ENCODE results near the gene DLGAP4. TPM values are rescaled to one million over a fixed set of nuclear protein-coding genes. Genes with fewer than 3 reads are reported as not detected.

The DLGAP4 gene
- total RNA-seq, 5 donors from 2014 or later (not counting 1 experiment from before 2014, with no cell fraction given): 36.4 to 54.4 (median 43.9) TPM

DNA sequence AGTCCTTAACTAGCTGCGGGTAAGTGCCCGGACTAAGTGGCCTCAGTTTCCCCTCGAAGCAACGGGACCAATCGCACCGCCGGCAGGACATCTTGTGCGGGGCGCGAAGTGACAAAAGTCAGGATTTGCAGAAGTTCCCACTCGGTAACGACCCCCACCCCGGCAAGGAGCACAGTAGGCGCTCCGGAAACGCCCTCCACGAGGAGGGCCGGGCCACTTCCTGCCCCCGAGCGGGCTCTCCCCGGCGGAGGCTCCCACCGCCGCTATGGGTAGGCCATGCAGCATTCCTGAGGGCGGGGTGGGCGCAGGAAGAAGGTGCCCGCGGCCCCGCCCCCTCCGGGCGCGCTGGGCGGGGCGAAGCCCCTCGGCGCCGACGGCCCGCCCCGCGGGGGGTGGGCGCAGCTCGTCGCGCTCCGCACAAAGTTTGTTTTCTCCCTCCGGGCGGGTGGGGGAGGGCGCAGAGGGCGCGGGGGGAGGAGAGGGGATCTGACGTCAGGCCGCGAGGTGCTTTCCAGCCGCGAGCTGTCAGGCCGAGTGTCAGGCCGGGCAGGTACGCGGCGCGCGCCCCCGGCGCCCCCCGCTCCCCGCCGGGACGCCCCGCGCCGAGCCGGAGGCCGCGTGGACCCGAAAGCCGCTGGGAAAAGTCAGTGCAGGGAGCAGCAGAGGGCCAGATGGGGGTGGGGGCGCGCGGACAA is 267.1 kb downstream of the DLGAP4 start, which contains the start of gene TGIF2:
Gene TGIF2 (plus strand): TSS at position 495 of the 695 bp plus-strand sequence. CDS start 5,178 bp downstream, outside the sequence.
- CTCF ChIA-PET: interaction anchor here in 1 of 2 donors (0.5 to 1.6 kb wide), 8 partner anchors 11 to 71 kb away, joined by 3 to 9 read pairs (median 4); partner anchors contain the start of gene RAB5IF
- H3K27me3 Mint-ChIP-seq: no peaks in the 10 kb centered on the region
- WGBS (ENCODE audit: insufficient coverage): 1% methylated on average over 66 of the region's 80 CpGs

DNA sequence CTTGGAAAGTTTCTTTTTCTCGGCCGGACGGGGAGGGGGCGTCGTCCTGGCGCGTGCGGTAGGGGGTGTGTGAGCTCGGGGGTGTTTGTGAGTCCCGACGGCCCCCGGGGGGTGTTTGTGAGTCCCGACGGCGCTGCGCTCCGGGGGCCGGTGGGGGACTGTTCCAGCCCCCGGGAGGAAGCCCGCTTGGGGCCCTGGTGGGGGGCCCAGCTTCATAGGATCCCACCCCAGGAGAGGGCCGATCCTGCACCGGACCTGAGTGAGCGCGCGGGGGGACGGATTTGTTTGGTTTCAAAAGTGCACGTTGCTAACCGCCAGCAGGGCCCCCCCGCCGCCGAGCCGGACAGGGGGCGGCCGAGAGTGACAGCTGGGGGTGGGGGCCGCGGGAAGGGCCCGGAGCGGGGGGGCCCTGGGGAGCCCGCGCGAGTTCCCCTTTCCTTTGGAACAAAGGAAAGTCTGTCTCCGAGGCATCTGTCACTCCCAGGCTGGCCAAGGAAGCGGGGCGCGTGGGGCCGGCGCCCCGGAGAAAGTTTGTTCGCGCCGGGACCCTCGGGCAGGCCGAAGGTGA is 267.7 kb downstream of the DLGAP4 start:
- peak overlapping the region; percentile 16 to 61 for H3K27ac Mint-ChIP-seq
- no peaks in the 10 kb centered on the region for H3K27me3 Mint-ChIP-seq
- H3K4me1 Mint-ChIP-seq: peaks cover 35 to 41% (median 38%) of the 10 kb centered on the region in 3 donors
- Histone ChIP-seq H3K4me3 (ENCODE audit: control insufficient read depth in 1 of 2, extremely low read depth in 1 of 2, low read length in 1 of 2) (peak overlapping the region; percentile 77 to 90), H3K4me1 (ENCODE audit: control insufficient read depth in 1 of 2, extremely low read depth in 1 of 2, insufficient read depth in 2 of 2, low read length in 2 of 2) (peaks cover 4 to 48% of the 10 kb centered on the region in 2 experiments), H3K27ac (ENCODE audit: low read length) (peak overlapping the region; percentile 100), H3K9me3 (no peaks in the 10 kb centered on the region), H3K36me3 (ENCODE audit: control insufficient read depth in 2 of 2, extremely low read depth in 1 of 2, insufficient read depth in 1 of 2, low read length in 1 of 2) (peaks cover 3 to 6% of the 10 kb centered on the region in 2 donors), H3K27me3 (replicated peaks in 1 of 2; ENCODE audit: control insufficient read depth in 2 of 2, extremely low read depth in 1 of 2, insufficient read depth in 2 of 2, low read length in 1 of 2) (peaks cover 0 to 2% of the 10 kb centered on the region in 2 experiments)
- DNase-seq (peak in 20 of 35 experiments; percentile 13 to 54 (median 26)), ATAC-seq (replicated peaks in 1 of 4) (peak in 2 of 4 experiments; percentile 0 to 2)
- ChIA-PET POLR2A (interaction anchor here (0.6 to 1.1 kb wide), 5 partner anchors 14 to 350 kb away, joined by 3 to 7 read pairs (median 4); no protein-coding TSS in a partner anchor), CTCF (interaction anchor here in 1 of 2 donors (1.0 to 1.6 kb wide), 4 partner anchors 21 to 39 kb away, joined by 4 to 9 read pairs (median 6); partner anchors contain the start of gene RAB5IF)
- H3K36me3 Mint-ChIP-seq: no peaks in the 10 kb centered on the region
- H3K9me3 Mint-ChIP-seq: no peaks in the 10 kb centered on the region
- WGBS (ENCODE audit: insufficient coverage): under 1% methylated on average over 34 of the region's 53 CpGs
- H3K4me3 Mint-ChIP-seq: peak overlapping the region; percentile 85 to 89 (median 89)

More for the DNA sequence above, 267.1 kb downstream of the DLGAP4 start, which contains the start of gene TGIF2:
- H3K27ac Mint-ChIP-seq: peak within 1 kb of the TSS; percentile 94 to 98
- H3K4me3 Mint-ChIP-seq: peak within 1 kb of the TSS; percentile 85 to 89 (median 89)
- no peaks in the 10 kb centered on the region for H3K9me3 ChIP-seq
- H3K36me3 Mint-ChIP-seq: no peaks in the 10 kb centered on the region
- H3K4me3 ChIP-seq (ENCODE audit: control insufficient read depth in 1 of 2, extremely low read depth in 1 of 2, low read length in 1 of 2): peak within 1 kb of the TSS; percentile 77 to 90
- peaks cover 35 to 38% (median 37%) of the 10 kb centered on the region in 3 donors for H3K4me1 Mint-ChIP-seq
- H3K27ac ChIP-seq (ENCODE audit: low read length): peak within 1 kb of the TSS; percentile 100
- peaks cover 0 to under 1% of the 10 kb centered on the region in 2 donors for H3K36me3 ChIP-seq (ENCODE audit: control insufficient read depth in 2 of 2, extremely low read depth in 1 of 2, insufficient read depth in 1 of 2, low read length in 1 of 2)
- ATAC-seq (replicated peaks in 1 of 4) (peak; percentile 79 to 85 (median 80)), DNase-seq (peak; percentile 84 to 97 (median 90))
- POLR2A ChIA-PET: interaction anchor here (0.6 to 1.1 kb wide), 11 partner anchors 15 to 605 kb away, joined by 3 to 10 read pairs (median 4); no protein-coding TSS in a partner anchor
- no peaks in the 10 kb centered on the region for H3K9me3 Mint-ChIP-seq
- H3K27me3 ChIP-seq (replicated peaks in 1 of 2; ENCODE audit: control insufficient read depth in 2 of 2, extremely low read depth in 1 of 2, insufficient read depth in 2 of 2, low read length in 1 of 2): peaks cover 0 to 2% of the 10 kb centered on the region in 2 experiments
- peaks cover 4 to 44% of the 10 kb centered on the region in 2 experiments for H3K4me1 ChIP-seq (ENCODE audit: control insufficient read depth in 1 of 2, extremely low read depth in 1 of 2, insufficient read depth in 2 of 2, low read length in 2 of 2)

DNA sequence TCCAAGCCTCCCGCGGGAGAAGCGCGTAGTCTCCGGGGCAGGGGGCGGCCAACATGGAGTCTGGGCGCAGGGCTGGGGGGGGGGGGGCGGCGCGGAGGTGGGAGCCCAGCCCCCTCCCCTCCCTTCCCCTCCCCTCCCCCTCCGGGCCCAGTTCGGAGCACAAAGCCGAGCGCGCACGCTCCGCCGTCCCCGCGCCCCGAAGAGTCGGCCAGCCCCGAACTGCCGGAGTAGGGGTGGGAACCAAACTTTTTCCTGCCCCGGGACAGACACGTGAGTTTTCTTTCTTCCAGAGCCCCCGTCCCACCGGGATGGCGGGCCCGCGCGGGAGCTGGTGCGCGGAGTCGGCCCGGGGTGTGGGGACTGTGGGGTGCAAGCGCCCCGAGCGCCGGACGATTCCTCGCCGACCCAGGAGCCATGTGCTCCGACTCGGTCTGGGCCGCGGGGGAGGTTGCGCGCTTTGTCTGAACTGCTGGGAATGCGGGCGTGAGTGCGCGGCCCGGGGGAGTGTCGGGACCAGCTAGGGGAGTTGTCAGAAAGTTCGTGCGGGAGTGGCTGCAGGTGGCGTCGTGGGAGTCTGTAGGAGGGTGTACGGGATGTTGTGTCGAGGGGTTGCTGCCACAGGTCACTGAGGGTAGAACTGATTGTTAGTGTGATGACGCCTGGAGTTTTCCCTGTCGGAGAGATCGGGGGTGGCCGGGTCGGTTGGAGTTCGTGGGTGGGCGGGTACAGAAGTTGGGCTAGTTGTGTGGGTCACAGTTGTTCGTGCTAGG is 268.4 kb downstream of the DLGAP4 start:
- H3K27me3 ChIP-seq (replicated peaks in 1 of 2; ENCODE audit: control insufficient read depth in 2 of 2, extremely low read depth in 1 of 2, insufficient read depth in 2 of 2, low read length in 1 of 2): peaks cover 0 to 2% of the 10 kb centered on the region in 2 experiments
- H3K4me1 ChIP-seq (ENCODE audit: control insufficient read depth in 1 of 2, extremely low read depth in 1 of 2, insufficient read depth in 2 of 2, low read length in 2 of 2): peaks cover 4 to 48% of the 10 kb centered on the region in 2 experiments
- Mint-ChIP-seq H3K36me3 (peaks cover 4% of the 10 kb centered on the region), H3K27ac (peak overlapping the region; percentile 88 to 94), H3K4me3 (peak overlapping the region; percentile 85 to 89 (median 89)), H3K4me1 (peaks cover 35 to 42% (median 38%) of the 10 kb centered on the region in 3 donors), H3K27me3 (no peaks in the 10 kb centered on the region), H3K9me3 (no peaks in the 10 kb centered on the region)
- peaks cover 3 to 9% of the 10 kb centered on the region in 2 donors for H3K36me3 ChIP-seq (ENCODE audit: control insufficient read depth in 2 of 2, extremely low read depth in 1 of 2, insufficient read depth in 1 of 2, low read length in 1 of 2)
- WGBS (ENCODE audit: insufficient coverage): under 1% methylated on average over 52 of the region's 69 CpGs
- H3K9me3 ChIP-seq: no peaks in the 10 kb centered on the region
- CTCF ChIA-PET: interaction anchor here in 1 of 2 donors (0.6 to 1.3 kb wide), 3 partner anchors 13 to 71 kb away, joined by 3 to 9 read pairs (median 6); partner anchors contain the start of genes RAB5IF and SLA2
- ATAC-seq (replicated peaks in 1 of 4) (peak; percentile 10 to 14 (median 12)), DNase-seq (peak; percentile 16 to 66 (median 47))
- peak overlapping the region; percentile 77 to 90 for H3K4me3 ChIP-seq (ENCODE audit: control insufficient read depth in 1 of 2, extremely low read depth in 1 of 2, low read length in 1 of 2)
- H3K27ac ChIP-seq (ENCODE audit: low read length): peak overlapping the region; percentile 100
- POLR2A ChIA-PET: interaction anchor here (0.5 to 0.7 kb wide), 5 partner anchors 10 to 646 kb away, joined by 3 to 7 read pairs (median 5); no protein-coding TSS in a partner anchor

DNA sequence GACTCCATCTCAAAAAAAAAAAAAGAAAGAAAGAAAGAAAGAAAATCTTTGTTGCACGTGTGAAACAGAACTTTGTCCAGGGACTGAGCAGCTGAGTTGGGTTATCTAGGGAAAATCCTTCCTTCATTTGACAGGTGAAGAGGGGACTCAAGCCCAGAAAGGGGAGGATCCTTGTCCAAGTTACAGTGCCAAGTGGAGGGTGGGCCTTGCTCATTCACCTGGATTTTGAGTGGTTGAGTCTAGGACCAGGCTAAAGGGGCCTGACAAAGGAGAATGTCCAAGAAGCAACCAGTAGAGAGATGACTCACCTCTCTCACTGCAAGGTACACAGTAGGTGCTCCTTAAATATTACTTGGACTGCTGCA is 269.9 kb downstream of the DLGAP4 start:
- H3K4me1 Mint-ChIP-seq: peaks cover 39 to 48% (median 44%) of the 10 kb centered on the region in 3 donors
- WGBS (ENCODE audit: insufficient coverage): 83% methylated on average over 1 of the region's 1 CpG

More for the DNA sequence above, 269.9 kb downstream of the DLGAP4 start:
- peaks cover 0 to 2% of the 10 kb centered on the region in 2 experiments for H3K27me3 ChIP-seq (replicated peaks in 1 of 2; ENCODE audit: control insufficient read depth in 2 of 2, extremely low read depth in 1 of 2, insufficient read depth in 2 of 2, low read length in 1 of 2)
- peak overlapping the region; percentile 88 to 94 for H3K27ac Mint-ChIP-seq
- ATAC-seq (replicated peaks in 1 of 4) (no peak), DNase-seq (no peak)
- no peaks in the 10 kb centered on the region for H3K27me3 Mint-ChIP-seq
- H3K36me3 Mint-ChIP-seq: peaks cover 13% of the 10 kb centered on the region
- H3K9me3 Mint-ChIP-seq: no peaks in the 10 kb centered on the region
- H3K9me3 ChIP-seq: no peaks in the 10 kb centered on the region
- peak overlapping the region; percentile 38 for H3K27ac ChIP-seq (ENCODE audit: low read length)
- CTCF ChIA-PET: interaction anchor here (0.6 kb wide), 2 partner anchors 19 to 622 kb away, joined by 4 to 5 read pairs; partner anchors contain the start of gene SCAND1 (in 1 of the 2)
- H3K4me3 ChIP-seq (ENCODE audit: control insufficient read depth in 1 of 2, extremely low read depth in 1 of 2, low read length in 1 of 2): no peak overlapping the region
- POLR2A ChIA-PET: interaction anchor here in 1 of 2 donors (0.6 kb wide), 1 partner anchor 8 kb away, joined by 3 read pairs; no protein-coding TSS in a partner anchor
- H3K4me1 ChIP-seq (ENCODE audit: control insufficient read depth in 1 of 2, extremely low read depth in 1 of 2, insufficient read depth in 2 of 2, low read length in 2 of 2): peaks cover 4 to 50% of the 10 kb centered on the region in 2 experiments
- H3K4me3 Mint-ChIP-seq: peak overlapping the region; percentile 85 to 89 (median 89)
- peaks cover 3 to 22% of the 10 kb centered on the region in 2 donors for H3K36me3 ChIP-seq (ENCODE audit: control insufficient read depth in 2 of 2, extremely low read depth in 1 of 2, insufficient read depth in 1 of 2, low read length in 1 of 2)
